Measurements from ENCODE around the gene CENPP.
A peak's percentile ranks its signal among the peaks of the same experiment; 100 is the strongest.

CENPP gene

DNA sequence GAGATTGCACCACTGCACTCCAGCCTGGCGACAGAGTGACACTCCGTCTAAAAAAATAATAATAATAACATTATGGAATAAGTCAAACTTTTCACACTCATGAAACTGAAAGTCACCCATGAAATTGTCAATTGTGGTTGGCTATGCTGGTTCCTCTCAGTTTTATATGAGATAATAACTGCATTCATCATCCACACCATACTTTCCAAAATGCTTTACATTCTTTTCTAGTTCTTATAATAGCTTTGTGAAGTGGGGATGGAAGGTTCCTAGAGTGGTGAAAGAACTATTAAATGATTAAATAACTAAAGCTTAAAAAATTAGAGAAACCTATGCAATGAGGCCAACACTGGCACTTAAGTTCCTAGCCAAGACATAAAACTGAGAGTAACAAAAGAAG, 169.1 kb downstream of the CENPP start:
- H3K4me3 ChIP-seq (ENCODE audit: low read depth, low read length) = no peak overlapping the region
- DNase-seq (ENCODE audit: low read depth) = no peak

DNA sequence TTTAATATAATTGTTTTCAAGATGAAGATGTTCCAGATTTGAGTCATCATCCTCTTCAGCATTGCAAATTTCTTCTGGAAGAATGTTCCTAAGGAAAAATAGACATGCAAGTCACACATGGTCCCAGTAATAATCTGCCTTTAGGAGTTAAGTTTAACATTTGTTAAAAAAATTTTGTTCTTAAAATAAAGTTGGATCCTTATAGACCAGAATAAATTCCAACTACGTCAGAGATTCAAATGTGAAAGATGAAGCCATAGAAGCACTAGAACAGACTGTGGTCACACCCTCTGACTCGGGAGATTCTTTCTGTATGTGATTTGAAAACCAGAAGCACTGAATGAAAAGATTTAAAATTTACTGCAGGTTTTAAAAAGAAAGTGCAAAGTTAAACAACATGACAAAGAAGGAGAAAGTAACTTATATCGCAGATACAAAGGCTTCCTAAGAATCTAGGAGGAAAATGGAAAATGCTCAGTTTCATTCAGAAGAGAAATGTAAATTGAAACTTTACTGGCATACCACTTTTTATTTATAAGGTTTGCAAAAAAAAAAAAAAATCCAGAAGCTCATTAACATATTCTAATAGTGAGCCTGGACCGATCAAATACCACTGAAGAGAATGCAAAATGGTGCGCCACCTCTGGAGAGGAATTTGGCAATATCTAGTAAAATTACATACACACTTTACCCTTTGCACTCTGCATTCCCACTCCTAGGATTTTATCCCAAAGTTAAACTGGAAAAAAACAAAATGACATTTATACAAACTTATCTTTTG, 170.8 kb downstream of the CENPP start:
- H3K4me3 ChIP-seq (ENCODE audit: low read depth, low read length) = no peak overlapping the region
- no peak for DNase-seq (ENCODE audit: low read depth)

- no peak for DNase-seq (ENCODE audit: low read depth)
- no peak overlapping the region for H3K4me3 ChIP-seq (ENCODE audit: low read depth, low read length)
Measured at GRCh38 chr9:92499701-92500100, 173.9 kb downstream of the CENPP start.

- no peak for DNase-seq (ENCODE audit: low read depth)
Measured at GRCh38 chr9:92500725-92501124, 175.0 kb downstream of the CENPP start.

DNA sequence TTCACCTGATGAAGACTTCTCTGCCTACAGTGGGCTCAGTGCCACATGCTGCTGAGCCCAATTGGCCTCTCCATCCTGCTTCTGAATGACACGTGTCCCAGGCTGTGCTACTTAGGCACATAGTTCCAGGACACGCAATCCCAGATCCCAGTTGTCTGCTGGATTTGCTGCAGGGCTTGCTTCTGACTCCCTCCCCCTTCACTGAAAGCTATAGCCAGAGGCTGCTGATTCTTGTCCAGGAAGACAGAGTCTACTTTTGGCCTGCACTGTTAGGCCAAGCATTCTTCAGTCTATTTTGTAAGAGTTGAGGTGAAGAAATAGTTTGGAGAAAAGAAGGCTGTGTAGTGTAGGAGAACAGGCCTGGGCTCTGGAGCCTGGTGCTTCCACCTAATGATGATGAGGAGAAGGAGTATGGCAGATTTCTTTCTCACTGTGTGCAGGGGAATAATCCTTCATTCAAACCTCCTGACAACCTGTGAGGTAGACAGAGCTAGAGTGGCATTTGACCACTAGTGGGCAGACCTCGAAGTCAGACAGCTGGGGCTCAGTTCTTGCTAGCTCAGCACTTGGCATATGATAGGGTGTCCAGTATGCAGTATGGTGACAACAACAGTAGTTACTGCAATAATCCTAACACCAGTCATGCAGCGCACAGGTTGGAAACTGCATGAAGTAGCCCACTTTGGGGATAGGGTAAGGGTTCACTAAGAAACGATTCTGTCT, 176.1 kb downstream of the CENPP start:
- no peak for DNase-seq (ENCODE audit: low read depth)
- no peak overlapping the region for H3K4me3 ChIP-seq (ENCODE audit: low read depth, low read length)

More at GRCh38 chr9:92500725-92501124, 175.0 kb downstream of the CENPP start:
- H3K4me3 ChIP-seq (ENCODE audit: low read depth, low read length) = no peak overlapping the region

- H3K4me3 ChIP-seq (ENCODE audit: low read depth, low read length) = no peak overlapping the region
- DNase-seq (ENCODE audit: low read depth) = no peak
Measured at GRCh38 chr9:92503156-92503555, 177.4 kb downstream of the CENPP start.

- DNase-seq (ENCODE audit: low read depth) = no peak
- no peak overlapping the region for H3K4me3 ChIP-seq (ENCODE audit: low read depth, low read length)
Measured at GRCh38 chr9:92504881-92505280, 179.1 kb downstream of the CENPP start.

DNA sequence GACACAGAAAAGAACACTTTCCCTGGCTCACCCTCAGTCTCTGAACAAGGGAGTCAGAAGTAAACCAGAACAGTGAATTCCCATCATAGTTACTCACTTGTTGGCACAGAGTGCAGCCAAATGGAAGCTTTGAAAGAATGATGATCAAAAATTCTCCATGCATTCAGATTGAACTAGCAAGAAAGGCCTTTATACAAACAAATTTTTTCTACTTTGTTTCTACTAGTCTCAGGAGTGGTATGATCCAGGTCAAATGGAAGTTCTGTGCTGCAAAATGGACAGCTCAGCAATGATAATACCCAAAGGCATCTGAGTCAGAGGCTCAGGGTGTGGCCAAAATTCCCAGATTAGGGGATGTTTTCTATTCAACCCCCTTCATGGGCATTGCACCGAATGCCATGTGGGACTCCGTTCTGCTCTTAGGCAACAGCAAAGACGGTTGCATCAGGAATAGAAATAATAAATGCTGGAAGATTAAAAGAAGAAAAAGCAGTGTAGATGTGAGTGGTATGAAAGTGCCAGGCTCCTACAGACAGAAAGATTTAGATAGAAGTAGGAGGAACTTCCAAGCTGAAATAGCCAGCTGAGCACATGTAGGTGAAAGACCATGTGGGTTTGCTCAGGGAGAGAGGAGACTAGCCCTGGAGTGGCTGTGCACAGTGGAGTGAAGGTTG, 180.6 kb downstream of the CENPP start:
- peak; percentile 93 for DNase-seq (ENCODE audit: low read depth)
- peak overlapping the region; percentile 21 for H3K4me3 ChIP-seq (ENCODE audit: low read depth, low read length)

- H3K4me3 ChIP-seq (ENCODE audit: low read depth, low read length) = no peak overlapping the region
- DNase-seq (ENCODE audit: low read depth) = no peak
Measured at GRCh38 chr9:92507005-92507404, 181.3 kb downstream of the CENPP start.

- no peak for DNase-seq (ENCODE audit: low read depth)
- no peak overlapping the region for H3K4me3 ChIP-seq (ENCODE audit: low read depth, low read length)
Measured at GRCh38 chr9:92507496-92507895, 181.7 kb downstream of the CENPP start.

GRCh38 chr9:92508018-92508820, 182.5 kb downstream of the CENPP start:
- H3K4me3 ChIP-seq (ENCODE audit: low read depth, low read length) = no peak overlapping the region
- DNase-seq (ENCODE audit: low read depth) = no peak

DNA sequence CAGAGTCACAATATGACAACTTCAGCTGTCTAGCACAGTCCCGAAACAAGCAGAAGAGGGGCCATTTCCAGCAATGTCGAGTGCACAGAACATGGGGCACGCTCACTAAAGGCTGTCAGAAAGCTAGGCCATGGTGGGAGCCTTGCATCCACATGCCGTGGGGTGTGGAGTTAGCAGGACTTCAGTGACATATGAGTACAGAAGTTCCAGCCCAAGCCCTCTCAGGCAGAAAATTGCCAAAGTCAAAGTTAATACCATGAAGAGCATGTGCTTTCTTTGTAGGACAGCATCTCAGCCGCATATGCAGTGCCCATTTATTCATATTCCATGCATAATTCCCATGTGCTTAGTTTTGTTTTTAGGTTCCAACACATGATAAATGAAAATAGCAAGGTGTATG, 183.3 kb downstream of the CENPP start:
- no peak for DNase-seq (ENCODE audit: low read depth)
- no peak overlapping the region for H3K4me3 ChIP-seq (ENCODE audit: low read depth, low read length)

- no peak for DNase-seq (ENCODE audit: low read depth)
Measured at GRCh38 chr9:92510747-92511146, 185.0 kb downstream of the CENPP start.

DNA sequence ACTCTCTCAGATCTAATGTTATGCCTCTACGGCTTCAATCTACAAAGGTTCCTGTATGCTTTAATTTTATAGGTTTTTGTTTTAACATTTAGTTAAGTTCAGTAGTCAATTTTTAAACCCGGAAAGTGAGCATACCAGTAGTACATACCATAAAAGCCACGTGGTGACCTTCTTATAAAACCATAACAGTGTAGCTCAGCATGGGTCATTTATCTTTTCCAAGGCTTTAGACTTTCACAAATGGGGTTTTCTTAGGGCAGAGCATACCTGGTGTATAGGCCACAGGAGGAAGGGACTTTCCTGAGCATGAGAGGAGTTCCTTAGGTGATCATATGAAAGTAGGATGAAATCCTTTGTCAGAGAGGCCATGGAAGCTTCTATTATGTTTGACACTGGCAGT, 186.9 kb downstream of the CENPP start:
- no peak for DNase-seq (ENCODE audit: low read depth)
- no peak overlapping the region for H3K4me3 ChIP-seq (ENCODE audit: low read depth, low read length)

More at GRCh38 chr9:92510747-92511146, 185.0 kb downstream of the CENPP start:
- no peak overlapping the region for H3K4me3 ChIP-seq (ENCODE audit: low read depth, low read length)

GRCh38 chr9:92513349-92513748, 187.6 kb downstream of the CENPP start:
- H3K4me3 ChIP-seq (ENCODE audit: low read depth, low read length) = no peak overlapping the region
- DNase-seq (ENCODE audit: low read depth) = no peak

GRCh38 chr9:92514635-92515034, 188.9 kb downstream of the CENPP start:
- no peak for DNase-seq (ENCODE audit: low read depth)
- H3K4me3 ChIP-seq (ENCODE audit: low read depth, low read length) = no peak overlapping the region

- DNase-seq (ENCODE audit: low read depth) = no peak
- H3K4me3 ChIP-seq (ENCODE audit: low read depth, low read length) = no peak overlapping the region
Measured at GRCh38 chr9:92516521-92516920, 190.8 kb downstream of the CENPP start.

GRCh38 chr9:92517046-92517445, 191.3 kb downstream of the CENPP start:
- H3K4me3 ChIP-seq (ENCODE audit: low read depth, low read length) = no peak overlapping the region
- no peak for DNase-seq (ENCODE audit: low read depth)

DNA sequence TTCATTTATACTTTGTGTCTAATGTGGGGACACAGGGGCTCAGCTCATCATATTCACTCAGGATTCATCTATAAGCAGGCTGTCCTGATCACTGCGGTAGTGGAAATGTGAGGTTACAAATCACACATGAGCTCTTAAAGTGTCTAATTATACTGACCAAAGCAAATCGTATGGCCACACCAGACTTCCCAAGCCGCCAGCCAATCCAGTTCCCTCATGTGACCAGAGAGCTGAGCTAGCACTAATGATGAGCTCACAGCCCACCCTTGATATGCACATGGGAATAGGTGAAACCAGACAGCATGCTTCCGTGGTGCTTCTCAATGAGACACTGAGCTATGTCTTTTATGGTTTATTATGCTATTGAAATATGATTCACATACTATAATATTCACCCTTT, 192.4 kb downstream of the CENPP start:
- no peak for DNase-seq (ENCODE audit: low read depth)

GRCh38 chr9:92520837-92521236, 195.1 kb downstream of the CENPP start:
- no peak overlapping the region for H3K4me3 ChIP-seq (ENCODE audit: low read depth, low read length)
- DNase-seq (ENCODE audit: low read depth) = no peak

More for the DNA sequence above, 192.4 kb downstream of the CENPP start:
- H3K4me3 ChIP-seq (ENCODE audit: low read depth, low read length) = no peak overlapping the region

All from skeletal muscle cell (primary cell).